Measurements from ENCODE around the gene KCTD16.

DNA sequence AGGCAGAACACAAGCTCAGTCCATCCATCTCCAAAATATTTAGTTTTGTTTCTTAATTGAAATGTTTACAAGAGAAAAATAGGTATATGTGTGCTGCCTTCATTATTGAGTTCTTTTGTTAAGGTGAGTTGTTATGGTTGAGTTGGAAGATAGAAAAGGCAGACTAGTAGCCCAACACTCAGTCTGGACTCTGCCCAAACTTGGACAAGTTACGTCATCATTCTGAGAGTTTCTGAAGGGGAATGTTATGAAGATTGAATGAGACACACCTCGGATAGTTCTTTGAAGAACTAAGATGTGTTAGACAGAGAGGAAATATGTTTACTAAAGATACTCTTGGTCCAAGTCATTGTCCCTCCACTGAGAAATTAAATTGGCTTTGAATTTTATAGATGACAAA is 245.5 kb downstream of the KCTD16 start:
- TF ChIP-seq, protein P1, sequence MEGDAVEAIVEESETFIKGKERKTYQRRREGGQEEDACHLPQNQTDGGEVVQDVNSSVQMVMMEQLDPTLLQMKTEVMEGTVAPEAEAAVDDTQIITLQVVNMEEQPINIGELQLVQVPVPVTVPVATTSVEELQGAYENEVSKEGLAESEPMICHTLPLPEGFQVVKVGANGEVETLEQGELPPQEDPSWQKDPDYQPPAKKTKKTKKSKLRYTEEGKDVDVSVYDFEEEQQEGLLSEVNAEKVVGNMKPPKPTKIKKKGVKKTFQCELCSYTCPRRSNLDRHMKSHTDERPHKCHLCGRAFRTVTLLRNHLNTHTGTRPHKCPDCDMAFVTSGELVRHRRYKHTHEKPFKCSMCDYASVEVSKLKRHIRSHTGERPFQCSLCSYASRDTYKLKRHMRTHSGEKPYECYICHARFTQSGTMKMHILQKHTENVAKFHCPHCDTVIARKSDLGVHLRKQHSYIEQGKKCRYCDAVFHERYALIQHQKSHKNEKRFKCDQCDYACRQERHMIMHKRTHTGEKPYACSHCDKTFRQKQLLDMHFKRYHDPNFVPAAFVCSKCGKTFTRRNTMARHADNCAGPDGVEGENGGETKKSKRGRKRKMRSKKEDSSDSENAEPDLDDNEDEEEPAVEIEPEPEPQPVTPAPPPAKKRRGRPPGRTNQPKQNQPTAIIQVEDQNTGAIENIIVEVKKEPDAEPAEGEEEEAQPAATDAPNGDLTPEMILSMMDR (conservative IDR thresholded peaks at IDR 0.05 in 1 of 2, IDR thresholded peaks at IDR 0.05 in 1 of 2; ENCODE audit: extremely low read depth in 1 of 2, insufficient read depth in 1 of 2, low read depth in 1 of 2, low read length in 2 of 2): no peak
- TF ChIP-seq EZH2 (IDR thresholded peaks at IDR 0.05; ENCODE audit: borderline replicate concordance, low read length): no peak
